Measurements from ENCODE around the gene MRPL2. TPM values are rescaled to one million over a fixed set of nuclear protein-coding genes. Genes with fewer than 3 reads are reported as not detected.
A peak's percentile ranks its signal among the peaks of the same experiment; 100 is the strongest.

Gene MRPL2
- total RNA-seq, 2 donors from 2014 or later: 62.5 to 75.0 TPM

- no peak for DNase-seq
- no peak for ATAC-seq
- intact Hi-C loops (cut with DNase I, micrococcal nuclease): no loop called here
Measured at GRCh38 chr6:43011207-43011606, 48.0 kb downstream of the MRPL2 start.

GRCh38 chr6:43009124-43009523 is 50.1 kb downstream of the MRPL2 start:
- peak in 1 of 2 donors; percentile 52 for DNase-seq
- no peak for ATAC-seq
- intact Hi-C loops (cut with DNase I, micrococcal nuclease): loop anchor here in 1 of 2 donors (10.0 kb wide), 1 partner anchor 136 kb away; no protein-coding TSS in a partner anchor

GRCh38 chr6:43007126-43007525 is 52.1 kb downstream of the MRPL2 start:
- DNase-seq: no peak
- no peak for ATAC-seq
- intact Hi-C loops (cut with DNase I, micrococcal nuclease): loop anchor here in 1 of 2 donors (10.0 kb wide), 1 partner anchor 138 kb away; no protein-coding TSS in a partner anchor

- ATAC-seq (no peak), DNase-seq (no peak)
- intact Hi-C loops (cut with DNase I, micrococcal nuclease): loop anchor here in 1 of 2 donors (10.0 kb wide), 1 partner anchor 139 kb away; no protein-coding TSS in a partner anchor
Measured at GRCh38 chr6:43006251-43006650, 53.0 kb downstream of the MRPL2 start.

GRCh38 chr6:43005844-43006243 is 53.4 kb downstream of the MRPL2 start:
- no peak for ATAC-seq
- intact Hi-C loops (cut with DNase I, micrococcal nuclease): loop anchor here in 1 of 2 donors (10.0 kb wide), 1 partner anchor 139 kb away; no protein-coding TSS in a partner anchor
- no peak for DNase-seq

Other genes starting within 250 kb of the MRPL2 start
- 10 to 100 TPM; 43.7 to 50.4 TPM for gene RPL7L1, start 179.8 kb downstream of the MRPL2 start, total RNA-seq
- not detected for gene PTCRA, start 143.4 kb downstream of the MRPL2 start, total RNA-seq
- 10 to 100 TPM; 19.6 to 25.9 TPM for gene CNPY3, start 130.0 kb downstream of the MRPL2 start, total RNA-seq
- gene GNMT, start 98.7 kb downstream of the MRPL2 start, total RNA-seq: under 1 TPM in 1 of 2 donors, not detected in 1; 0.37 TPM
- 10 to 100 TPM; 22.4 to 26.9 TPM for gene PEX6, start 80.3 kb downstream of the MRPL2 start, total RNA-seq
- gene PPP2R5D, start 74.9 kb downstream of the MRPL2 start, total RNA-seq: 10 to 100 TPM; 33.7 to 36.4 TPM
- 10 to 100 TPM; 35.8 to 43.6 TPM for gene MEA1, start 45.5 kb downstream of the MRPL2 start, total RNA-seq
- gene KLHDC3, start 45.2 kb downstream of the MRPL2 start, total RNA-seq: 10 to 100 TPM; 43.8 to 59.0 TPM
- 10 to 100 TPM; 33.6 to 45.8 TPM for gene RRP36, start 37.8 kb downstream of the MRPL2 start, total RNA-seq
- gene CUL7, start 5.6 kb downstream of the MRPL2 start, total RNA-seq: 10 to 100 TPM; 14.9 to 15.3 TPM
- gene KLC4, start 197 bp upstream of the MRPL2 start, total RNA-seq: 100 to 1,000 TPM; 109 to 122 TPM
- gene PTK7, start 16.9 kb upstream of the MRPL2 start, total RNA-seq: 1 to 10 TPM; 8.0 to 9.7 TPM
- 10 to 100 TPM; 22.8 to 30.1 TPM for gene SRF, start 111.8 kb upstream of the MRPL2 start, total RNA-seq
- 10 to 100 TPM; 31.4 to 41.8 TPM for gene CUL9, start 122.8 kb upstream of the MRPL2 start, total RNA-seq
- gene DNPH1, start 170.0 kb upstream of the MRPL2 start, total RNA-seq: 10 to 100 TPM; 65.7 to 67.3 TPM
- gene TTBK1, start 184.0 kb upstream of the MRPL2 start, total RNA-seq: under 1 TPM; 0.18 to 0.53 TPM
- gene SLC22A7, start 238.8 kb upstream of the MRPL2 start, total RNA-seq: not detected
- gene CRIP3, start 249.4 kb upstream of the MRPL2 start, total RNA-seq: 1 to 10 TPM; 1.4 TPM

Measured in left colon (tissue), 2 donors.